HG02943 (cell line): ENCODE measurements around the gene USH2A.

Experiments
- ATAC-seq: cut with Tn5 transposase; IDR thresholded peaks from one replicate; pipeline ENCODE4 v1.9.1; 2021; ENCODE audit warnings: mild to moderate bottlenecking, low read depth, moderate library complexity; ENCODE audit not compliant: unreplicated experiment

USH2A gene

DNA sequence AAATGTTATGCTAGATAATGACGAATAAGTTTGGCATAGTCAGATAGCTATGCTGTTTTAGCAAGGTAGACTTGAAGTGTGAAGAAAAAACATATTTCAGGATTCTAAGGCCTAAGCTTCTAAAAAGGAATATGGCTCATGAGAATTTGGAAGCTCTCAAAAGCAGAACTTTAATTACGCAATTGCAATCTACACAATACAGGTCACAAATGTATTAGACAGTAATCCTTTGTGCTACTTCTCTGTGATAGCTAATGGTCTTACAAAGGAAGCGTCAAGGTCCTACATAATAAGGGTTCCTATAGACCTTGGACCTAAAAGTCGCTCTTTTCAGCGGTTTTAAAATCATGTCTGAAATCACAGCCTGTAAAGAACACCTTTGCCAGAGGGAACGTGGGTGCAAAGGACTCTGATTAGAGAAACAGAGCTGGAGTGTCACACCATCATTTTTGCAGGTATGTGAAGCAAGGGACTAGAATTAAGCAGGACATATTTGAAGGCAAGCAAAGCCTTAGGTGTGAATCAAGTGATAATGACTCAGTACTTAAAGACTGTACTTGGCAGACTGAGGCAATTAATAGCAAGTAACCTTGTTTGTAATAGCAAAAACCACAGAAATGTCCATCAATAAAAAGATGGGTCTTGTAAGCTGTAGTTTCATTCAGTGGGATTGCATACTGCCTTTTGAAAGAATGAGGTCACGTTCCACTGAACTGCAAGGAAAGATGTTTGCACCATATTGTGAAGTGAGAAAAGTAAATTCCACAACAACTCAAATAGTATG, 436.0 kb downstream of the USH2A start:
- ATAC-seq: no peak

DNA sequence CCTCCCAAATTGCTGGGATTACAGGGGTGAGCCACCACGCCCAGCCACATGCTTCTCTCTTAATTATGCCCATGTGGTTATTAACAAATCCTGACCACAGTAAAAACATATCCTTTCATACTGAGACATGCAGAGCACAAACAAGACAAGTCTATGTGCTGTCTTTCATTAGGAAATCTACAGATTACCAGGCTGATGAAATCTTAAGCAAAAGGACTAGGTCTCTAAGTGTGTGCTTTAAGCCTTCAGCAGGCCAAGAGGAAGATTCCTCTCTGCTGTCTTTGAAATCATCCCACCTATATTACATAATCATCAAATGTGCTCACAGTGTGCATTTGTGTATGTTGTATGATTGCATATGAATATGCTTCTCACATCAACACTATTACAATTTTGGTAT, 436.8 kb downstream of the USH2A start:
- no peak for ATAC-seq

DNA sequence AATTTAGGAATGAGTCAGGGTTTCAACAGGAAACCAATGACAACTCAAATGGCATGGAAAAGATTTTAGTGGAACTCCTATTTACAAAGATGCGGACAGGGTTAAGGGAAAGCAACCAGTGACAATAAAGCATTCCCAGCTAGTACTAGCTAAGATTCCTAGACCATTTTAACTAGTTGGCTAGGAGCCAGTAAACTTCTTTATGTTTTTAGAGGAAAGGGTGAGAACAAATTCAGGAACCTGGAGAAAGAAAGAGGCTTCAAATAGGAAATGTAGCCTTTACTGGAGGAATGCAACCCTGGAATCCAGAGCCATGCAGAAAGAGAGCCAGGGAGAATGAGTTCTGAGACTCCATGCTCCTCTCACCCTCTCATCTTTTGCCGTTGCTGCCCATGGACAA, 439.6 kb downstream of the USH2A start:
- ATAC-seq: no peak

DNA sequence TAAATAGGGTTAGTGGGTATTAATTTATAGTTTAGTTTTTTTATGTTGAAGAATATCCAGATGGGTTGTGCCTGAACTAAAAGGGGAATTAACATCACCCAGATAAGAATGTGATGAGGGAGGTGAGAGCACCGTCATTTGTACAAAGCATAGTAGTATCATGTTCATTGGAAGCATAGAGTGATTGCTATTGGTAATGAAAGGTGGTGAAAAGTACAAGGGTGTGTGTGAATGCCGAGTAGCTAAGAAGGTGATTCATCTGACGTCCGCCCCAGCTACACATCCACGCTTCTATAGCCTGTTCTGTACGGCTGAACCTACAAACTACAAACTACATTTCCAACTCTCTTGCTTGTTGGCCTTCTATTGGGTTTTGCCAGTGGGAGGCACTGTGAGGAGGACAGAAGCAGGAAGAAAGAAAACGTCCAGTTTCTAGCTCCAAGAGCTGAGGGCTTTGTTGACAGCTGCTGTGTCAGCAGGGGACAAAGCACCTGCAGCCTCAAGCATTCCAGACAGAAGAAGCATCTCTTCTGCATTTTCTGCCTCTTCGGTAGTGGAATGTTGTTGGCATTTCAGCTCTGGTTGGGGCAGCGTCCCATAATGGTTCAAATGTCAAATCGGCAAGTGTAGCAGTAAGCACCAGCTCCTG, 451.3 kb downstream of the USH2A start:
- no peak for ATAC-seq

DNA sequence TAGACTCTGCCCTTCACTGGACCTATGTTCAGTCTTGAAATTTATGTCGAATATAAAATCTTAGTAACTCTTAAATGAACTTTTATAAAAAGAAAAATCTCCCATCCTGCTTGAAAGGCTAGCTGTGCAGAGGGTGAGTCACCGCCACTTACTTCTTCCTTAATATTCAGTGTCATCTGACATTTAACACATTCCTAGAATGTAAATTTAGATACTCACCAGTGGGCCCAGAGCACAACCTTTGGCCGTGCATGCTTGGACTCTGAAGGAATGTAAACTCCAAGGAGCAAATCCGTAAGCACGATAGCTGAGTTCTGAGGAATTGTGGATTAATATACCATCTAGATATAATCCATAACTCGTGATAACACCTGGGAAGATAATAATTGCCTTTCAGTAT, 452.8 kb downstream of the USH2A start:
- no peak for ATAC-seq

DNA sequence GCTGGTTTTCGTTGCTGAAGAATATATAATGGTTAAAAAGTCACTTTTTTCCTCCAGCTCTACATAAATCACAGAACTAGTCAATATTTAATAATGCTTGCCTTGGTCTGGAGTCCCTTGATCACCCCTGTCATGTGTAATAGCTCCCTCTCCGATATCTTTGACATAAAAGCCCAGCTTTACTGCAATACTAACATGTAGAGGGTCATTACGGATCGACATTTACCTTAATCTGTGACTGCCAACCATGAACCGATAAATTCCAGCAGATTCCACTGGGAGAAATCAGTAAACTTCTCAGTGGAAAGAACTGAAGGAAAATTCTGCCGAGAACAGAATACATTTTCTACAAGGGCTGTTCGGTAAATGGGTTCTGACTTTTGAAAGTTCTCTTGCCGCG, 459.6 kb downstream of the USH2A start:
- ATAC-seq: no peak

DNA sequence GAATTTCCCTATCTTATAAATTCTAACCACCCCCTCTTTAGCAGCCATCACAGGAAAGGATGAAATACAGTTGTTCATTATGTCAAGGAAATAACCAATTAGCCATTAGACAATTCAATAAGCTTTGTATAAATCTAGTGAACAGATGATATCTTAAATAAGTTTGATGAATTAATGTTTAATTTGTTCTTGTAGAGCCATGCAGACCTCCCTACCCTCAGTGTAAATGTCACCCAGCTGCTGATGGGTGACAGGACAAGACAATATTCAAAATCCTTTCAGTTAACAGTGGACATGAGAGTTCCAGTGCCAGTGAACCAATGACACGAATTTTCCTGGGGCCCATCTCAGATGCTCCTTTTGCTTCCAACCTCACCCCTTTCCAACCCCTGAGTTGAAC, 460.2 kb downstream of the USH2A start:
- no peak for ATAC-seq

DNA sequence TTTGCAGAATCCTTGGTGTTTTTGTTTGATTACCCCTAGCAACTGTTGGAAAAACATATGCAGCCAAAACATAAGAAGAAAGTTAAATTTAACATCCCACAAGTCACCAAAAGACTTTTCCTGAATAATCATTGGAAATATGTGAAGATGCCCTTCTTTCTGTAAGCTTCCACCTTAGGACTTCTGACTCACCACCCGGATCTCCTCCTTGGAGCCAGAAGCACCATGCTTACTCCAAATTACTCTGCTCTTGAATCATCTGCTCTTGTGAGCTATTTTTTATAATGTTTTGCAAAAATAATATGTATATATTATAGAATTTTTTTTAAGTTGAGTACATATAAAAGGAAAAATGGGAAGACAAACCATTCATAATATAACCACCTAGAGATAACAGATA, 464.4 kb downstream of the USH2A start:
- no peak for ATAC-seq

DNA sequence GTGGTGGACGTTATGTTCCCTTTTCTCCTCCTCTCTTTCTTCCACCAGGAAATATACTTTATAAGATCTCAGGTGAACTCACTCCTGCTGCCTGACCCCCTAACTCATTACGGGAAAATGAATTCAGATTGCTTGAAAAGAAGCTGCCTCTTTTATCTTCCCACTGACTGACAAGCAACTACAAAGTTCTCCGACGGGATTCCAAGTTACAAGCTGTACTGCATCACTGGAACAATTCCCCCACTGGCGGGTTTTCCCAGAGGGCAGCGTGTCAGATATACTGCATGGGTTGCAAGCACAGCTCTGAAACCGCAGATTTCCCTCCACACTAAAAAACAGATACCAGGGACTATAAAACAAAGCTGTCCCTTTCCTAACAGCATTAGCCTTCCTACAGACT, 465.6 kb downstream of the USH2A start:
- no peak for ATAC-seq

DNA sequence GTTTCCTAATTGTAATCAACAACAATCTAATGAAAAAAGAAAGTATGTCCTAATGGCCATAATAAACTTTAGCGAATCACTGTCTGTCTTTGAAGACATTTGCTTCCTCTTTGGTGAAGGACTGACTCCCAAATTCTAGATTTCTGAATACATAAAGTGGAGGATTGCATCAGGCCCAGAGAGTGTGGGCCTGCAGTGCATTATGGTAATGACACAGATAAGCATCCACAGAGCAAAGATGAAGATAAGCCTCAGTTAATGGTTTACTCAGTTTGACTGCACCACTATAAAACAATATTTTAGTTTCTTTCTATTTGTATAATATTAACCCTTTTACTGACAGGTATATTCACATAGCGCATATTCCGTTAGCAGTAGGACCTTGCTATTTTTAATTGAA, 490.7 kb downstream of the USH2A start:
- no peak for ATAC-seq

DNA sequence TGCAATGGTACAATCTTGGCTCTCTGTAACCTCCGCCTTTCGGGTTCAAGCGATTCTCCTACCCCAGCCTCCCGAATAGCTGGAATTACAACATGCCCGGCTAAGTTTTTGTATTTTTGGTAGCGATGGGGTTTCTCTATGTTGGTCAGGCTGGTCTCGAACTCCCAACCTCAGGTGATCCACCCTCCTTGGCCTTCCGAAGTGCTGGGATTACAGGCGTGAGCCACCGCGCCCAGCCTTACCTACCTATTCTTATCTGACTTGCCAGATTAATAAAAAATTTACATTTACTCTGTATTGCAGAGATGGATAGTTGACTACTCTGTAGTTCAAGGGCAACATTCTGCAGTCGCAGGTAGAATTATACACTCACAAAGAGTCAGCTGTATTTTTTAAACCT, 496.6 kb downstream of the USH2A start:
- no peak for ATAC-seq

DNA sequence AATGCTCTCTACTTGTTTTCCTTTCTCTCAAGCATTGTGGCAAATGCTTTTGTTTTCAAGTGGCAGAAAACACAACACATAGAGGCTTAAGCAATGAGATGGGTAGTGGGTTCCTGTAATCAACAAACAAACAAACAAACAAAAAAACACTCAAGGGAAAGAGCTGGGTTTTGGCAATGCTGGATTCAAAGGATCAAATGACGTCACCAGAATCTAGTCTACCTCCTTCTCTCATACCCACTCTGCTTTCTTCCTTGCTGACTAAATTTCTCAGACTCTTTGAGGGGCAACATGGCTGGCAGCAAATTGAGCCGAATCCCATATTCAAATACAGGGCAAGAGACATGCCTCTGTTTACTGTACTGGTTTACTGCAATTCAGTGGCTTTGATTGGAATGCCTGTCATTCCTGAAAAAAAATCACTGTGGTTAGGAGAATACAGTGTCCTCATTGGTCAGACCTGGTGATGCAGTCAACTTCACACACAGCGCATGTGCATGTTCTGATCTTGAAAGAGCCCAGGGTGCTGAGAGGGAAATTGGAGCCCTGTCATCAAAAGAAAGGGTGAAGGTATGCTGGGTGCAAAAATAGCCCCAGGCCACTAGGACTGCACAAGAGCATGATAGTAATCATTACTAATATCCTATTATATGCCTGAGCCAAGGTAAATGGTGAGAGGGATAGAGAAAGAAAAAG, 500.0 kb downstream of the USH2A start:
- ATAC-seq: no peak

DNA sequence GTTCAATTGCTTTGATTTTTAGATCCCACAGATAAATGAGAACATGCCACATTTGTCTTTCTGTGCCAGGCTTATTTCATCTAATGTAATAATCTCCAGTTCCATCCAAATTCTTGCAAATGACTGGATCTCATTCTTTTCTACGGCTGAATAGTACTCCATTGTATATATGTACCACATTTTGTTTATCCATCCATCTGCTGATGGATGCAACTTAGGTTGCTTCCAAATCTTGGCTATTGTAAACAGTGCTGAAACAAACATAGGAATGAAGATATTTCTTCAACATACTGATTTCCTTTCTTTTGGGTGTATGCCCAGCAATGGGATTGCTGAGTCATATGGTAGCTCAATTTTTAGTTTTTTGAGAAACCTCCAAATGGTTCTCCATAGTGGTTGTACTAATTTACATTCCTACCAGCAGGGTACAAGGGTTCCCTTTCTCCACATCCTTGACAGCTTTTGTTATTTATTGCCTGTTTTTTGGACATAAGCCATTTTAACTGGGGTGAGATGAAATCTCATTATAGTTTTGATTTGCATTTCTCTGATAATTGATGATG, 511.8 kb downstream of the USH2A start:
- no peak for ATAC-seq

DNA sequence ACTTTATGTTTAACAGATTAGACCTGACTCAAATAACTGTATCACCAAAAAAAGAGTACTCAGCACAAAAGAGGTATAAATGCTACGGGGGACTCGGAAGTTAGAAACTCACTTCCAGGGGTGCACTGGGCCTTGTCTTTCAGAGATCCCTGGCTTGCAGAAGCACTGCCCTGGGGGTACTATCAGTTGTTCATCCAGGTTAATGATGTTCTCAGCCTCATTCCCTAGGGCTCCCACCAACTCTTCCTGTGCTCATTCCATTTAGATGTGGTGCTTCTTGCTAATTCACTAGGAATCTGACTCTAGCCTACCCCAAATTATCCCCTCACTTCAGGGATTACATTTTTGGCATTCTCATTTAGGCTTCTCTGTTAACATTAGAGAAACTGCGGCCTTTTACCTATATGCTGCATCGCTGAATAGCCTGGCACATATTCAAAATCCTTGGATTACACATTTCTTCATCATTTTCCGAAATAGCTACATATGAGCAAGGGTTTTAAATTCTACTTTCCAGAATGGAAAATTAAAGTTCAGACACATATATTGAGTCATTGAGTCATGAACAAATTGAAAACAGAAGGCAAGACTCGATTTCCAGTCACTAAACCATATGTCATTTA, 517.6 kb downstream of the USH2A start:
- no peak for ATAC-seq

DNA sequence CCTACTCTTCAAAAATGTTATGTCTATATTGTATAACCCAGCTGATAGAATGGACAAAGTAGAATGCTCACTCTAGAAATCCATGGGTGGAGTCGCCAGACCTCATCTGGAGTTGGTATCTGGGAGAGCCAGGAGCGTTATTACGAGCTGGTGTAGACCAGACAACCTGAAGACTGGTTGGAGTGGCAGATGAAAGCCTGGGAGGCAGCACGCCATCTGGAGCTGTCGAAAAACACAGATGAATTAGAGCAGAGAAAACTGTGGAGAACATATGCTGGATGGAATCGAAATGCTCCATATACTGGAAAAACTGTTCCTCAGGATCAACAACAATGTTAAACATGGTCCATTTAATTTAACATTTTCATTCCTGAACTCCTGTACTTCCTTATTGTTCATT, 522.6 kb downstream of the USH2A start:
- no peak for ATAC-seq

DNA sequence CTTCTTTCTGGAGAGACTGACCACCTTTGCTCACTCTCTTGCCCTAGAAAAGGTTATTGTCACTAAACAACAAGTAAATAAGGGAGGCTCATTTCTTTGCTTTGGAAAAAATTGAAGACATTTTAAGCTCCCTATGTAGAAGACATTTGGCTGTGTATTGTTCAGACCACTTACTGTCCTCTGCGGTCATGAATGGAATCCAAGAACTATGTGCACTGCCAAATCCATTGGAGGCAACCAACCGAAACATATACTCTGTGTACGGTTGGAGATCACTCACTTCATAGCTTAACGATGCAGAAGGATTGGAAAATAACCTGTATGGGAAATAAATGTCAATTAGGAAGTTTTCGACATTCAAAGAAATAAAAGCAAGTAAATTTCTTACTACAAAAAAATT, 523.3 kb downstream of the USH2A start:
- ATAC-seq: no peak

DNA sequence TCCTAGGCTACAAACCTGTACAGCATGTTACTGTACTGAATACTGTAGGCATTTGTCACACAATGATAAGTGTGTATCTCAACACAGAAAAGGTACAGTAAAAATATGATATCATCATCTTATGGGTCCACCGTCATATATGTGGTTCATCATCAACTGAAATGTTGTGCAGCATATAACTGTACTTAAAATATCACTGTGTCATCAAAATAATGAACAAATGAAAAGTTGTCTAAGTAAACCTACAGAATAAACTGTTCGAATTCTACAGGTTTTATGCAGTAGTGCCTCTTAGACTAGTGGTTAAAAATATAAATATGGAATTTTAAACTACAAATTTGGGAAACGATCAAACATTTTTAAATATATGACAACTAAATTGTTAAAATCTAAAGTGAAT, 527.4 kb downstream of the USH2A start:
- ATAC-seq: no peak

DNA sequence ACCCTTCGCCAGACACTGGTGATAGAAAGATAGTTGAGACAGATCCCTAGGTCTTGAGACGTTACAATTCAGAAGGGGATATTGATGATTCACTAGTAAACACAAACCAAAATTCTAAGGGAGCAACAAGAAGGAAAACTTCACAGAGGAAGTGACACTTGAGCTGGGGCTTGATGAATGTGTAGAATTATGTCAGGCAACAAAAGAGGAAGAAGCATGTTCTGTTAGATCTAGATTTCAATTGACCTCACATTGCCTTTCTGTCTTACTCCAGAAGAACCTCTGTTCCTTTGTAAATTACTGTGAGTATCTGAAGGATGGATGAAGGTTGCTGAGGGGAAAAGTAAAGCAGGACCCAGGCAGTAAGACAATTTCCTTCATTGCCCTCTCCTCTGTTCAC, 528.0 kb downstream of the USH2A start:
- no peak for ATAC-seq

DNA sequence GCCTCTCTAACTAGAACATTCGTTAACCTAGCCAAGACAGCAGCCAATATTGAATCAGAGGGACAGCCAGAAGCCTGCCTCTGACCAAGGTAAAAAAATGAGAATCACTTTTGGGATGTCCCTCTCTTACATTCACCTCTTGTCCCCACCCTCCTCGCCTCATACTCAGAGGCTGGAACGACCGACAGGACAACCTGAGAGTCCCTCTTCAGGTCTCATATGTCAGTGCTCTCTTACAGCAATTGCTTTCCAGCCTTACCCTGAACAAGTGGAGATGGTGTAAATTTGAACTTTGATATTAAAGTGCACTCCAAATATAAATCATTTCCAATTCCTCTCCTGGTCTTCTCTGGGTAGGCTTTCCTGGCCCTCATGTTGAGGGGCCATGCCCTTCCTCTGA, 528.6 kb downstream of the USH2A start:
- ATAC-seq: no peak

DNA sequence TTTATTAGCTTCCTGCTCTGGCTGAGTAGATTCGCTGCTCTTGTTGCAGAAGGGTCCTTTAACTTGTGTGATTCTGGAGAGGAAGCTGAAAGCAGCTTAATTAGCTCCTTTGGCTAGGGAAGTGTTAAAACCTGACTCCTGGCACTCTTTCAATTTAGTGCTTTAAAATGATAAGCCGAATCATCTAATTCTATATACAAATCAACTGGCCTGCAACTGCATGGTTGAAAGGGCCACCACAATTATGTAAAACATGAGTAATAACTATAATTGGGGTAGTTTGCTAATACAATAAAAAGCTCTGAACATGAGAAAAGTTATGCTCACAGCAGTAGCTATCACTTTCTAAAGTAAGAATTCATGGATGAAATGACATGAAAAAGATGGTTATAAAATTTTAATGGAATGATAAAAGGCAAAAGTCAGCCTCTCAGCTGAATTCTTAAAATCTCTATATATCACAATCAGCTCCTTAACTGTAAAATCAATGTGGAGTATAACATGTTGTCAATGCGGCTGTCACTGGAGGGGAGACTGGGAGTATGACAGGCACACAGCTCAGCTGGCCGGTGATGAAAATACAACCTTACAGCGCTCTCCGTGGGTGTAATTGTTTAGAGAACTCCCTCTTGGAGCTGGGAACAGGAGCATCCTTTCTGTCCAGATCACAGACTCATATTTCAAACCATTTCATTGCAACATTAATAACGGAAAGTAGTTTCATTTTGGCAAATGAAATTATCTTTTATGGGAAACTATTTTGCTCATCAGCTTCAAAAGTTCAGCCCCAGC, 531.8 kb downstream of the USH2A start:
- no peak for ATAC-seq
